ENCODE measurements around the gene SDHB. TPM values are rescaled to one million over a fixed set of nuclear protein-coding genes. Genes with fewer than 3 reads are reported as not detected.

Gene SDHB
- total RNA-seq, 1 experiment from 2014 or later, result 159 TPM

- Histone ChIP-seq H3K4me3 (replicated peaks in 1 of 2; ENCODE audit: low read depth in 1 of 2, low read length in 2 of 2) (no peak overlapping the region), H3K4me1 (ENCODE audit: control insufficient read depth in 1 of 2, insufficient read depth in 2 of 2, low read length in 2 of 2) (peaks cover 0 to 5% of the 10 kb centered on the region in 2 experiments; a peak in 1 of 4 replicates), H4K20me1 (ENCODE audit: insufficient read depth) (no peaks in the 10 kb centered on the region), H2AFZ (ENCODE audit: low read depth, low read length, poor library complexity, severe bottlenecking) (no peak overlapping the region), H3K36me3 (ENCODE audit: control insufficient read depth in 1 of 2, insufficient read depth in 2 of 2, low read length in 2 of 2) (no peaks in the 10 kb centered on the region), H3K27me3 (ENCODE audit: insufficient read depth, low read length) (no peaks in the 10 kb centered on the region), H3K4me2 (ENCODE audit: low read length) (no peak overlapping the region), H3K27ac (ENCODE audit: low read depth, low read length) (no peak overlapping the region), H3K79me2 (ENCODE audit: insufficient read depth, low read length) (no peaks in the 10 kb centered on the region), H3K9ac (ENCODE audit: low read length) (no peak overlapping the region), H3K9me3 (ENCODE audit: control insufficient read depth in 1 of 2, insufficient read depth in 1 of 2, low read depth in 1 of 2, low read length in 2 of 2) (no peaks in the 10 kb centered on the region), H3K9me2 (ENCODE audit: insufficient read depth) (no peaks in the 10 kb centered on the region)
- intact Hi-C loops (cut with micrococcal nuclease), result no loop called here
- TF ChIP-seq JUND (IDR thresholded peaks at IDR 0.05) (no peak), RAD21 (IDR thresholded peaks at IDR 0.05; ENCODE audit: low read depth) (no peak), CBX3 (IDR thresholded peaks at IDR 0.05; ENCODE audit: low read depth) (no peak), ZNF274 (IDR thresholded peaks at IDR 0.05; ENCODE audit: low read depth, low read length) (no peak), YY1 (IDR thresholded peaks at IDR 0.05; ENCODE audit: extremely low read depth, insufficient replicate concordance, low read depth, low read length) (no peak), POLR2A (IDR thresholded peaks at IDR 0.05; ENCODE audit: borderline replicate concordance, extremely low read depth, insufficient read depth, insufficient read length) (no peak), EZH2 (IDR thresholded peaks at IDR 0.05) (no peak), EGR1 (IDR thresholded peaks at IDR 0.05; ENCODE audit: low read depth) (no peak), SIN3A (IDR thresholded peaks at IDR 0.05; ENCODE audit: low read depth) (no peak), SP1 (IDR thresholded peaks at IDR 0.05; ENCODE audit: low read depth) (no peak), CEBPB (IDR thresholded peaks at IDR 0.05; ENCODE audit: low read depth) (no peak), REST (IDR thresholded peaks at IDR 0.05; ENCODE audit: low read depth) (no peak), SRF (IDR thresholded peaks at IDR 0.05; ENCODE audit: low read depth) (no peak)
- RAD21 ChIA-PET (ENCODE audit: low non-redundant PET in 1 of 2, low total read pairs in 2 of 2, uncharacterized antibody in 2 of 2, unreplicated experiment in 2 of 2), result no interaction called here
- CTCF ChIA-PET, result interaction anchor here (0.6 kb wide), 1 partner anchor 462 kb away, joined by 3 read pairs; no protein-coding TSS in a partner anchor
- BruUV-seq (replicated peaks), result no TSS peak
- no peak for DNase-seq (ENCODE audit: low read depth, low spot score)
- ATAC-seq, result no peak
- POLR2A ChIA-PET, result no interaction called here
Measured at GRCh38 chr1:17097147-17097546, 43.3 kb upstream of the SDHB start.
